ENCODE measurements around the gene FAM174B.

DNA sequence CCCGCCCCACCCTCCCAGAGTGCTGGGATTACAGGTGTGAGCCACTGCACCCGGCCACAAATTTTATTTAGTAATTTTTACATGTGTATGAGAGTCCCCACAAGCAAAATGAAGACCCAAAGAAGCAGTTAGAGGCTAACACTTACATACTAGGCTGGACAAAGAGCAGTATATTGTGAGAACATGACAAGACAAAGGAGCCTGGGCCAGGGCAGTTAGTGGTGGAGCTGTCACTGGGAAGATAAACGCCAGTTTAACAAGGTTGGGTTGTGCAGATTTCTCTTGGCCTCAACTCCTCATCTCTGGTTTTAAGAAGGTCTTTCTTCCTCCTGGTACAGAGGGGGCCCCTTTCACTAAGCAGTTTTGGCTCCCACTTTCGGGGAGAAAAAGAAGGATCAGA lies 19.9 kb upstream of the FAM174B start:
- TF ChIP-seq, protein P1, sequence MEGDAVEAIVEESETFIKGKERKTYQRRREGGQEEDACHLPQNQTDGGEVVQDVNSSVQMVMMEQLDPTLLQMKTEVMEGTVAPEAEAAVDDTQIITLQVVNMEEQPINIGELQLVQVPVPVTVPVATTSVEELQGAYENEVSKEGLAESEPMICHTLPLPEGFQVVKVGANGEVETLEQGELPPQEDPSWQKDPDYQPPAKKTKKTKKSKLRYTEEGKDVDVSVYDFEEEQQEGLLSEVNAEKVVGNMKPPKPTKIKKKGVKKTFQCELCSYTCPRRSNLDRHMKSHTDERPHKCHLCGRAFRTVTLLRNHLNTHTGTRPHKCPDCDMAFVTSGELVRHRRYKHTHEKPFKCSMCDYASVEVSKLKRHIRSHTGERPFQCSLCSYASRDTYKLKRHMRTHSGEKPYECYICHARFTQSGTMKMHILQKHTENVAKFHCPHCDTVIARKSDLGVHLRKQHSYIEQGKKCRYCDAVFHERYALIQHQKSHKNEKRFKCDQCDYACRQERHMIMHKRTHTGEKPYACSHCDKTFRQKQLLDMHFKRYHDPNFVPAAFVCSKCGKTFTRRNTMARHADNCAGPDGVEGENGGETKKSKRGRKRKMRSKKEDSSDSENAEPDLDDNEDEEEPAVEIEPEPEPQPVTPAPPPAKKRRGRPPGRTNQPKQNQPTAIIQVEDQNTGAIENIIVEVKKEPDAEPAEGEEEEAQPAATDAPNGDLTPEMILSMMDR (IDR thresholded peaks at IDR 0.05; ENCODE audit: insufficient read depth, low read length), result no peak
- TF ChIP-seq SPI1 (IDR thresholded peaks at IDR 0.05; ENCODE audit: borderline replicate concordance, low read depth) (no peak), POLR2AphosphoS5 (IDR thresholded peaks at IDR 0.05; ENCODE audit: low read depth) (no peak), GABPA (IDR thresholded peaks at IDR 0.05; ENCODE audit: low read depth) (no peak)
- TF ChIP-seq, protein P2, sequence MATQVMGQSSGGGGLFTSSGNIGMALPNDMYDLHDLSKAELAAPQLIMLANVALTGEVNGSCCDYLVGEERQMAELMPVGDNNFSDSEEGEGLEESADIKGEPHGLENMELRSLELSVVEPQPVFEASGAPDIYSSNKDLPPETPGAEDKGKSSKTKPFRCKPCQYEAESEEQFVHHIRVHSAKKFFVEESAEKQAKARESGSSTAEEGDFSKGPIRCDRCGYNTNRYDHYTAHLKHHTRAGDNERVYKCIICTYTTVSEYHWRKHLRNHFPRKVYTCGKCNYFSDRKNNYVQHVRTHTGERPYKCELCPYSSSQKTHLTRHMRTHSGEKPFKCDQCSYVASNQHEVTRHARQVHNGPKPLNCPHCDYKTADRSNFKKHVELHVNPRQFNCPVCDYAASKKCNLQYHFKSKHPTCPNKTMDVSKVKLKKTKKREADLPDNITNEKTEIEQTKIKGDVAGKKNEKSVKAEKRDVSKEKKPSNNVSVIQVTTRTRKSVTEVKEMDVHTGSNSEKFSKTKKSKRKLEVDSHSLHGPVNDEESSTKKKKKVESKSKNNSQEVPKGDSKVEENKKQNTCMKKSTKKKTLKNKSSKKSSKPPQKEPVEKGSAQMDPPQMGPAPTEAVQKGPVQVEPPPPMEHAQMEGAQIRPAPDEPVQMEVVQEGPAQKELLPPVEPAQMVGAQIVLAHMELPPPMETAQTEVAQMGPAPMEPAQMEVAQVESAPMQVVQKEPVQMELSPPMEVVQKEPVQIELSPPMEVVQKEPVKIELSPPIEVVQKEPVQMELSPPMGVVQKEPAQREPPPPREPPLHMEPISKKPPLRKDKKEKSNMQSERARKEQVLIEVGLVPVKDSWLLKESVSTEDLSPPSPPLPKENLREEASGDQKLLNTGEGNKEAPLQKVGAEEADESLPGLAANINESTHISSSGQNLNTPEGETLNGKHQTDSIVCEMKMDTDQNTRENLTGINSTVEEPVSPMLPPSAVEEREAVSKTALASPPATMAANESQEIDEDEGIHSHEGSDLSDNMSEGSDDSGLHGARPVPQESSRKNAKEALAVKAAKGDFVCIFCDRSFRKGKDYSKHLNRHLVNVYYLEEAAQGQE (IDR thresholded peaks at IDR 0.05; ENCODE audit: insufficient replicate concordance, low read depth), result no peak

Data from HL-60 (cell line).